K562 (cell line): ENCODE measurements around the gene CFAP52. TPM values are rescaled to one million over a fixed set of nuclear protein-coding genes. Genes with fewer than 3 reads are reported as not detected.

ENCODE experiments used
- ATAC-seq: fragments of 200-7000 bp; cut with Tn5 transposase; 3 replicates; pipeline ENCODE4 v1.9.1; 2020; ENCODE audit warnings: moderate library complexity
- BruUV-seq: library from RNA; stranded (reverse); fragments of 400-500 nt; replicated peaks from 2 replicates; lab custom pipeline; 2021; lab: Mats Ljungman, UMichigan
- CTCF ChIA-PET: fragments of 300-600 bp; formaldehyde crosslinking; extraction: SDS; loops from one replicate; lab custom pipeline; 2021; ENCODE audit warnings: low intra/inter-chr PET ratio; lab: Yijun Ruan, JAX
- POLR2A ChIA-PET: fragments of 300-600, 350-650 bp; sonication (Branson Sonifier 250); formaldehyde crosslinking; extraction: SDS; loops from one replicate; lab custom pipeline; 2021; ENCODE audit warnings: antibody characterized with exemption, inconsistent platforms; lab: Yijun Ruan, JAX
- DNase-seq, 4 experiments: peaks; one replicate each; pipeline versions ENCODE4 v3.0.0 to v3.0.0-alpha.2; 2011 to 2018; ENCODE audit warnings: low spot score in 3 of 4, mixed read lengths in 3 of 4; ENCODE audit errors: extremely low read depth in 1 of 4
- FAIRE-seq: peaks from 2 replicates; lab custom pipeline; 2011; peaks lifted over from hg19 to GRCh38; lab: Jason Lieb, UNC
- H2AFZ ChIP-seq: 2 replicates; pipeline ENCODE4 v1.6.0; 2011; ENCODE audit warnings: low read depth, low read length, control low read depth, inconsistent platforms
- H3K27ac ChIP-seq: fragments of 200-600 bp; 3 replicates; pipeline ENCODE4 v1.8.0; 2011; ENCODE audit warnings: low read depth, mild to moderate bottlenecking, control low read depth, inconsistent platforms, low read length, moderate library complexity, mixed read lengths; ENCODE audit errors: extremely low read depth
- H3K27me3 ChIP-seq, 2 experiments: fragments of 300-600 bp in 1 of 2; 2 replicates in 1 of 2; 3 replicates in 1 of 2; pipeline versions ENCODE4 v1.6.0 to v1.8.0; 2011; ENCODE audit warnings: inconsistent platforms in 2 of 2, low read length in 2 of 2, mild to moderate bottlenecking in 1 of 2, mixed read lengths in 1 of 2, moderate library complexity in 1 of 2; ENCODE audit not compliant: control insufficient read depth in 2 of 2, insufficient read depth in 2 of 2
- H3K36me3 ChIP-seq: fragments of 300-600 bp; 3 replicates; pipeline ENCODE4 v1.8.0; 2011; ENCODE audit warnings: mild to moderate bottlenecking, low read length, inconsistent platforms; ENCODE audit not compliant: control insufficient read depth, insufficient read depth
- H3K4me1 ChIP-seq, 2 experiments: fragments of 200-600 bp in 1 of 2; replicated peaks in 1 of 2; 2 replicates in 1 of 2; 3 replicates in 1 of 2; pipeline versions ENCODE4 v1.5.1 to v1.8.0; 2011; ENCODE audit warnings: inconsistent platforms in 2 of 2, low read length in 2 of 2, mild to moderate bottlenecking in 1 of 2, mixed read lengths in 1 of 2, moderate library complexity in 1 of 2; ENCODE audit not compliant: control insufficient read depth in 2 of 2, insufficient read depth in 2 of 2
- H3K4me2 ChIP-seq: 2 replicates; pipeline ENCODE4 v1.6.1; 2011; ENCODE audit warnings: low read length, control low read depth, inconsistent platforms, mixed read lengths; ENCODE audit not compliant: insufficient read depth
- H3K4me3 ChIP-seq: fragments of 200-600 bp; sonication (generic), shearing (Covaris generic); 2 replicates; pipeline ENCODE4 v1.5.1; 2016; ENCODE audit warnings: control low read depth, inconsistent platforms
- H3K79me2 ChIP-seq: fragments of 200-600 bp; 3 replicates; pipeline ENCODE4 v1.8.0; 2011; ENCODE audit warnings: low read length, inconsistent platforms; ENCODE audit not compliant: control insufficient read depth, insufficient read depth
- H3K9ac ChIP-seq, 2 experiments: 2 replicates each; pipeline versions ENCODE4 v1.6.0 to v1.6.1; 2011; ENCODE audit warnings: low read depth in 2 of 2, low read length in 2 of 2, control low read depth in 1 of 2, inconsistent platforms in 1 of 2, mild to moderate bottlenecking in 1 of 2, mixed read lengths in 1 of 2; ENCODE audit not compliant: insufficient read depth in 1 of 2
- H3K9me1 ChIP-seq: one replicate; pipeline ENCODE4 v1.6.0; 2011; ENCODE audit warnings: inconsistent platforms, mild to moderate bottlenecking, low read length, moderate library complexity; ENCODE audit not compliant: control insufficient read depth, insufficient read depth
- H3K9me3 ChIP-seq: replicated peaks from 2 replicates; pipeline ENCODE4 v1.5.1; 2011; ENCODE audit warnings: low read depth, low read length, inconsistent platforms; ENCODE audit not compliant: control insufficient read depth, insufficient read depth
- H4K20me1 ChIP-seq: replicated peaks from 2 replicates; pipeline ENCODE4 v1.6.1; 2011; ENCODE audit warnings: low read length, inconsistent platforms, mixed read lengths; ENCODE audit not compliant: control insufficient read depth, insufficient read depth
- ARID4B ChIP-seq: sonication (generic); formaldehyde crosslinking; IDR thresholded peaks from 2 replicates; pipeline ENCODE4 v1.8.0; 2022; ENCODE audit warnings: mild to moderate bottlenecking, missing genetic modification reagents
- BRD4 ChIP-seq: fragments of 200-600 bp; sonication (generic); IDR thresholded peaks from 2 replicates; pipeline ENCODE4 v1.6.1; 2017; ENCODE audit warnings: inconsistent platforms
- CHD4 ChIP-seq: fragments of 200-600 bp; sonication (generic); IDR thresholded peaks from 3 replicates; pipeline ENCODE4 v1.6.1; 2012; ENCODE audit warnings: low read depth, mild to moderate bottlenecking, mixed read lengths, low read length, inconsistent platforms; ENCODE audit not compliant: insufficient read depth, insufficient replicate concordance, poor library complexity, severe bottlenecking
- CREB5 ChIP-seq: fragments of 250-450 bp; sonication (Bioruptor Pico); IDR thresholded peaks from 2 replicates; pipeline ENCODE4 v1.5.0; 2020; ENCODE audit warnings: mild to moderate bottlenecking
- GABPB1 ChIP-seq: sonication (generic); formaldehyde crosslinking; IDR thresholded peaks from 2 replicates; pipeline ENCODE4 v1.8.0; 2022; ENCODE audit warnings: mild to moderate bottlenecking, missing genetic modification reagents
- HOXB6 ChIP-seq: fragments of 250-450 bp; sonication (Bioruptor Pico); IDR thresholded peaks from 2 replicates; pipeline ENCODE4 v1.5.1; 2022; ENCODE audit warnings: mild to moderate bottlenecking, borderline replicate concordance
- POLR2A ChIP-seq: fragments of 450-650 bp; conservative IDR thresholded peaks from 2 replicates; pipeline ENCODE4 v1.6.1; 2016
- ZNF316 ChIP-seq: fragments of 450-650 bp; IDR thresholded peaks from 2 replicates; pipeline ENCODE4 v1.6.1; 2016
- ZNF830 ChIP-seq: fragments of 250-450 bp; sonication (Bioruptor Pico); IDR thresholded peaks from 2 replicates; pipeline ENCODE4 v1.5.0; 2021; ENCODE audit warnings: mild to moderate bottlenecking
- WGBS: fragments of 100-300 bp; shearing (Covaris generic); methylation state at CpG from one replicate; pipeline ENCODE4 v1.1.6; 2016; ENCODE audit warnings: low coverage, mixed read lengths; ENCODE audit not compliant: insufficient coverage; ENCODE audit errors: missing lambda C conversion rate; 5-methylcytosine and 5-hydroxymethylcytosine counted together
- in situ Hi-C: fragments of 300-500 bp; cut with MboI; formaldehyde crosslinking; loops from 4 replicates; pipeline ENCODE4 v1.15.0; 2018; ENCODE audit warnings: inconsistent platforms, mixed read lengths
- intact Hi-C: fragments of 100-400 bp; cut with micrococcal nuclease; formaldehyde crosslinking; loops from 2 replicates; pipeline ENCODE4 v1.14.2; 2022
- polyA plus RNA-seq, 8 experiments: library from polyadenylated mRNA; depleted of rRNA in 4 of 8; stranded (reverse) in 5 of 8; unstranded in 3 of 8; fragments of >200 nt; fragmentation: Nextera tagmentation in 2 of 8; fragmentation: Illumina TruSeq in 1 of 8; extraction: Ambion mirVana in 2 of 8; extraction: Trizol in 1 of 8; gene quantifications; 2 replicates each; pipeline versions ENCODE4 v1.2.1 to v1.2.3, GENCODE V29; 2011 to 2014; ENCODE audit warnings: inconsistent platforms in 1 of 8, missing spikeins in 1 of 8
- total RNA-seq, 7 experiments: library from RNA; depleted of rRNA in 6 of 7; stranded (reverse); fragments of >200 nt in 6 of 7; fragmentation: Illumina TruSeq in 2 of 7; extraction: Trizol in 2 of 7; gene quantifications; 2 replicates each; pipeline versions ENCODE4 v1.2.1 to v1.2.3, GENCODE V29; 2011 to 2021; ENCODE audit warnings: low replicate concordance in 1 of 7
- TF ChIP-seq, protein P1 (sequence below): sonication (generic); formaldehyde crosslinking; IDR thresholded peaks from 2 replicates; pipeline ENCODE4 v1.5.0; 2020; ENCODE audit warnings: missing genetic modification reagents

Gene CFAP52
- total and polyA plus RNA-seq, 9 of the 15 experiments (the other 6 are each of a cell fraction or from before 2014, with no cell fraction given) = not detected

- Histone ChIP-seq H3K9ac (no peak overlapping the region), H3K4me3 (no peak overlapping the region)
- CTCF ChIA-PET = no interaction called here
- TF ChIP-seq ZNF830 (CRISPR knock-in tag) (no peak), ZNF316 (peak; percentile 46)
- TF ChIP-seq, all 486 proteins: peak for 1
- intact Hi-C loops = no loop called here
- H2AFZ ChIP-seq = no peak overlapping the region
- H4K20me1 ChIP-seq = no peaks in the 10 kb centered on the region
- POLR2A ChIA-PET = no interaction called here
- WGBS = 19% methylated on average over 3 of the region's 3 CpGs
- no TSS peak for BruUV-seq
- H3K79me2 ChIP-seq = no peaks in the 10 kb centered on the region
- FAIRE-seq (no peak), ATAC-seq (no peak), DNase-seq (no peak)
- no peaks in the 10 kb centered on the region for H3K4me1 ChIP-seq
- no peaks in the 10 kb centered on the region for H3K9me1 ChIP-seq
- H3K9me3 ChIP-seq = no peaks in the 10 kb centered on the region
- H3K27ac ChIP-seq = no peak overlapping the region
- no peaks in the 10 kb centered on the region; a peak in 1 of 5 replicates for H3K27me3 ChIP-seq
- in situ Hi-C loops = loop anchor here (25.0 kb wide), 2 partner anchors 545 to 1145 kb away; partner anchors contain the start of genes KRABD2, RNF222 and RPL26
- H3K4me2 ChIP-seq = no peak overlapping the region
- no peaks in the 10 kb centered on the region for H3K36me3 ChIP-seq
Observed at GRCh38 chr17:9532715-9533114, 43.7 kb upstream of the CFAP52 start.

DNA sequence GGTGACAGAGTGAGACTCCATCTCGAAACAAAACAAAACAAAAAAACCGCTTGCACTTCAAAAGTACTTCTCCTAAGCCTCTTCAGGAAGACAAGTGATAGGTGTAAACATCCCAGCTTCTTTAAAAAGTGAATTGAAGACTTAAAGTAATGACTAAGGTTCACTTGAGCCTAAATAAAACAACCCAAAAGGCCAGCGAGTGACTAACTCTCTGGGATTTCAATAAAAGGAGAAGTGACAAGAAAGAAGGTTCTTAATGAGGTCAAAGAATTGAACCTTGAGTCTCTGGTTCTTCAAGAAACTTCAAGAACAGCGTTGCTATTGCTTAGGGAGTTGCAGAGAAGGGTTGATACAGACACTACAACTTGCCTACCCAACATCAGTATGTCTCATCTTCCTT, 43.0 kb upstream of the CFAP52 start:
- H2AFZ ChIP-seq = no peak overlapping the region
- DNase-seq (no peak), FAIRE-seq (no peak), ATAC-seq (no peak)
- H3K9ac ChIP-seq = no peak overlapping the region
- BruUV-seq = no TSS peak
- no peaks in the 10 kb centered on the region for H4K20me1 ChIP-seq
- H3K4me1 ChIP-seq = no peaks in the 10 kb centered on the region
- no peak overlapping the region for H3K4me3 ChIP-seq
- in situ Hi-C loops (loop anchor here (25.0 kb wide), 2 partner anchors 546 to 1146 kb away; partner anchors contain the start of genes KRABD2, RNF222 and RPL26), intact Hi-C loops (no loop called here)
- no peaks in the 10 kb centered on the region for H3K36me3 ChIP-seq
- ChIA-PET CTCF (no interaction called here), POLR2A (interaction anchor here (0.6 kb wide), 1 partner anchor 77 kb away, joined by 5 read pairs; no protein-coding TSS in a partner anchor)
- H3K79me2 ChIP-seq = no peaks in the 10 kb centered on the region
- H3K4me2 ChIP-seq = no peak overlapping the region
- no peaks in the 10 kb centered on the region for H3K9me3 ChIP-seq
- H3K27ac ChIP-seq = no peak overlapping the region
- no peaks in the 10 kb centered on the region; a peak in 1 of 5 replicates for H3K27me3 ChIP-seq
- H3K9me1 ChIP-seq = no peaks in the 10 kb centered on the region
- 6% methylated on average over 4 of the region's 4 CpGs for WGBS
- TF ChIP-seq CREB5 (CRISPR knock-in tag) (no peak), GABPB1 (CRISPR knock-in tag) (no peak), CHD4 (no peak), HOXB6 (CRISPR knock-in tag) (no peak), POLR2A (no peak), BRD4 (no peak), ARID4B (CRISPR knock-in tag) (no peak)
- TF ChIP-seq, protein P1, sequence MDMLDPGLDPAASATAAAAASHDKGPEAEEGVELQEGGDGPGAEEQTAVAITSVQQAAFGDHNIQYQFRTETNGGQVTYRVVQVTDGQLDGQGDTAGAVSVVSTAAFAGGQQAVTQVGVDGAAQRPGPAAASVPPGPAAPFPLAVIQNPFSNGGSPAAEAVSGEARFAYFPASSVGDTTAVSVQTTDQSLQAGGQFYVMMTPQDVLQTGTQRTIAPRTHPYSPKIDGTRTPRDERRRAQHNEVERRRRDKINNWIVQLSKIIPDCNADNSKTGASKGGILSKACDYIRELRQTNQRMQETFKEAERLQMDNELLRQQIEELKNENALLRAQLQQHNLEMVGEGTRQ (CRISPR knock-in tag) = no peak
